Muscle of leg (tissue), 11 donors: Measurements from ENCODE around the gene SDE2. TPM values are rescaled to one million over a fixed set of nuclear protein-coding genes. Genes with fewer than 3 reads are reported as not detected.

Experiments used
- DNase-seq: peaks from one replicate; pipeline ENCODE4 v3.0.0; 2013
- H3K27ac ChIP-seq: one replicate; pipeline ENCODE4 v1.5.1; 2013; ENCODE audit warnings: mild to moderate bottlenecking, low read length, control low read depth
- H3K27me3 ChIP-seq: one replicate; pipeline ENCODE4 v1.6.1; 2013; ENCODE audit warnings: low read length; ENCODE audit not compliant: control insufficient read depth, insufficient read depth
- H3K36me3 ChIP-seq: one replicate; pipeline ENCODE4 v1.6.1; 2013; ENCODE audit warnings: low read length; ENCODE audit not compliant: control insufficient read depth, insufficient read depth
- H3K4me1 ChIP-seq: one replicate; pipeline ENCODE4 v1.6.1; 2013; ENCODE audit warnings: low read length; ENCODE audit not compliant: control insufficient read depth, insufficient read depth
- H3K4me3 ChIP-seq: one replicate; pipeline ENCODE4 v1.5.1; 2013; ENCODE audit warnings: low read length, control low read depth
- H3K9me3 ChIP-seq: replicated peaks from 2 replicates; pipeline ENCODE4 v1.6.1; 2013; ENCODE audit warnings: low read depth, low read length; ENCODE audit not compliant: control insufficient read depth
- WGBS: methylation state at CpG from one replicate; pipeline ENCODE4 v1.1.5; 2013; ENCODE audit warnings: missing lambda C conversion rate; ENCODE audit not compliant: insufficient coverage; 5-methylcytosine and 5-hydroxymethylcytosine counted together
- polyA plus RNA-seq, 8 donors: library from polyadenylated mRNA; unstranded; fragments of 120-200 nt; gene quantifications; one replicate each; pipeline versions ENCODE4 v1.2.1 to v1.2.3, GENCODE V29; 2013; ENCODE audit warnings: inconsistent platforms in 1 of 8, low replicate concordance in 1 of 8; ENCODE audit not compliant: insufficient read length in 8 of 8, insufficient read depth in 1 of 8
- total RNA-seq: library from RNA; stranded (reverse); fragments of 120-200 nt; gene quantifications from one replicate; pipeline ENCODE4 v1.2.4, GENCODE V29; 2013

Gene SDE2
- total and polyA plus RNA-seq, 9 donors: 10.8 to 16.1 (median 13.8) TPM

GRCh38 chr1:226033582-226033981, 34.4 kb upstream of the SDE2 start:
- Histone ChIP-seq H3K36me3 (no peaks in the 10 kb centered on the region), H3K9me3 (no peaks in the 10 kb centered on the region), H3K4me3 (no peak overlapping the region), H3K27me3 (no peaks in the 10 kb centered on the region), H3K4me1 (peaks cover 3% of the 10 kb centered on the region), H3K27ac (peak overlapping the region; percentile 33)
- 86% methylated on average over 2 of the region's 4 CpGs for WGBS
- peak; percentile 59 for DNase-seq

GRCh38 chr1:226029568-226030225, 30.6 kb upstream of the SDE2 start:
- Histone ChIP-seq H3K27ac (no peak overlapping the region), H3K4me3 (no peak overlapping the region), H3K36me3 (no peaks in the 10 kb centered on the region), H3K27me3 (no peaks in the 10 kb centered on the region), H3K4me1 (peaks cover 3% of the 10 kb centered on the region), H3K9me3 (no peaks in the 10 kb centered on the region)
- no peak for DNase-seq
- WGBS: 83% methylated on average over 2 of the region's 7 CpGs

GRCh38 chr1:226029093-226029496, 30.0 kb upstream of the SDE2 start:
- 100% methylated on average over 1 of the region's 7 CpGs for WGBS
- no peaks in the 10 kb centered on the region for H3K4me1 ChIP-seq
- no peaks in the 10 kb centered on the region for H3K27me3 ChIP-seq
- H3K9me3 ChIP-seq: no peaks in the 10 kb centered on the region
- H3K36me3 ChIP-seq: no peaks in the 10 kb centered on the region
- DNase-seq: peak; percentile 63
- no peak overlapping the region for H3K4me3 ChIP-seq
- no peak overlapping the region for H3K27ac ChIP-seq

GRCh38 chr1:226027538-226028217, 28.5 kb upstream of the SDE2 start:
- no peak overlapping the region for H3K27ac ChIP-seq
- 96% methylated on average over 4 of the region's 5 CpGs for WGBS
- no peaks in the 10 kb centered on the region for H3K27me3 ChIP-seq
- H3K9me3 ChIP-seq: no peaks in the 10 kb centered on the region
- H3K4me1 ChIP-seq: no peaks in the 10 kb centered on the region
- no peaks in the 10 kb centered on the region for H3K36me3 ChIP-seq
- H3K4me3 ChIP-seq: no peak overlapping the region
- DNase-seq: no peak

- no peak for DNase-seq
- no peaks in the 10 kb centered on the region for H3K27me3 ChIP-seq
- no peaks in the 10 kb centered on the region for H3K36me3 ChIP-seq
- no CpG with 5 or more reads among the region's 2 CpGs for WGBS
- H3K27ac ChIP-seq: no peak overlapping the region
- H3K4me1 ChIP-seq: no peaks in the 10 kb centered on the region
- H3K9me3 ChIP-seq: no peaks in the 10 kb centered on the region
- H3K4me3 ChIP-seq: no peak overlapping the region
Observed at GRCh38 chr1:226026833-226027232, 27.7 kb upstream of the SDE2 start.

- WGBS: no CpG with 5 or more reads among the region's 5 CpGs
- no peaks in the 10 kb centered on the region for H3K4me1 ChIP-seq
- H3K9me3 ChIP-seq: no peaks in the 10 kb centered on the region
- H3K36me3 ChIP-seq: no peaks in the 10 kb centered on the region
- DNase-seq: no peak
- no peak overlapping the region for H3K4me3 ChIP-seq
- H3K27ac ChIP-seq: no peak overlapping the region
- H3K27me3 ChIP-seq: no peaks in the 10 kb centered on the region
Observed at GRCh38 chr1:226023735-226024134, 24.6 kb upstream of the SDE2 start.

- Histone ChIP-seq H3K4me3 (no peak overlapping the region), H3K9me3 (no peaks in the 10 kb centered on the region), H3K36me3 (no peaks in the 10 kb centered on the region), H3K4me1 (no peaks in the 10 kb centered on the region), H3K27me3 (no peaks in the 10 kb centered on the region), H3K27ac (no peak overlapping the region)
- WGBS: no CpG with 5 or more reads among the region's 2 CpGs
- DNase-seq: no peak
Observed at GRCh38 chr1:226021801-226022200, 22.7 kb upstream of the SDE2 start.

GRCh38 chr1:226021401-226021800, 22.3 kb upstream of the SDE2 start:
- no peaks in the 10 kb centered on the region for H3K27me3 ChIP-seq
- H3K9me3 ChIP-seq: no peaks in the 10 kb centered on the region
- no peaks in the 10 kb centered on the region for H3K4me1 ChIP-seq
- WGBS: 82% methylated on average over 2 of the region's 3 CpGs
- no peak overlapping the region for H3K4me3 ChIP-seq
- DNase-seq: no peak
- no peaks in the 10 kb centered on the region for H3K36me3 ChIP-seq
- no peak overlapping the region for H3K27ac ChIP-seq

- no peaks in the 10 kb centered on the region for H3K36me3 ChIP-seq
- no peaks in the 10 kb centered on the region for H3K9me3 ChIP-seq
- H3K4me3 ChIP-seq: no peak overlapping the region
- no CpG with 5 or more reads among the region's 1 CpG for WGBS
- H3K27ac ChIP-seq: no peak overlapping the region
- no peaks in the 10 kb centered on the region for H3K27me3 ChIP-seq
- DNase-seq: no peak
- no peaks in the 10 kb centered on the region for H3K4me1 ChIP-seq
Observed at GRCh38 chr1:226019572-226019971, 20.4 kb upstream of the SDE2 start.

GRCh38 chr1:226017070-226017469, 17.9 kb upstream of the SDE2 start:
- H3K4me3 ChIP-seq: no peak overlapping the region
- no peaks in the 10 kb centered on the region for H3K27me3 ChIP-seq
- no peak overlapping the region for H3K27ac ChIP-seq
- H3K9me3 ChIP-seq: no peaks in the 10 kb centered on the region
- H3K4me1 ChIP-seq: no peaks in the 10 kb centered on the region
- 33% methylated on average over 4 of the region's 6 CpGs for WGBS
- no peak for DNase-seq
- no peaks in the 10 kb centered on the region for H3K36me3 ChIP-seq
